GM23338 (cell line): ENCODE data around the gene SELENON. TPM values are rescaled to one million over a fixed set of nuclear protein-coding genes. Genes with fewer than 3 reads are reported as not detected.

Experiments used
- ATAC-seq: fragments of 200-7000 bp; cut with Tn5 transposase; 3 replicates; pipeline ENCODE4 v1.9.1; 2020
- DNase-seq: peaks from one replicate; pipeline ENCODE4 v3.0.0-alpha.2; 2015; ENCODE audit warnings: low spot score
- H2AFZ ChIP-seq: fragments of 200-600 bp; sonication (generic); 2 replicates; pipeline ENCODE4 v1.8.0; 2016; ENCODE audit warnings: antibody characterized with exemption, mild to moderate bottlenecking, moderate library complexity
- H3F3A ChIP-seq: fragments of 200-600 bp; sonication (generic); replicated peaks from 2 replicates; pipeline ENCODE4 v1.8.0; 2017; ENCODE audit warnings: antibody characterized with exemption, mixed run types, low read depth
- H3K27ac ChIP-seq: fragments of 200-600 bp; sonication (generic); 2 replicates; pipeline ENCODE4 v1.6.1; 2016; ENCODE audit warnings: low read depth
- H3K27me3 ChIP-seq: fragments of 200-600 bp; sonication (generic); 2 replicates; pipeline ENCODE4 v1.8.0; 2016; ENCODE audit warnings: mild to moderate bottlenecking, mixed run types, moderate library complexity; ENCODE audit not compliant: insufficient read depth
- H3K36me3 ChIP-seq: fragments of 200-600 bp; sonication (generic); 2 replicates; pipeline ENCODE4 v1.8.0; 2016; ENCODE audit warnings: mild to moderate bottlenecking; ENCODE audit not compliant: insufficient read depth
- H3K4me1 ChIP-seq: fragments of 200-600 bp; sonication (generic); 2 replicates; pipeline ENCODE4 v1.8.0; 2016; ENCODE audit warnings: mild to moderate bottlenecking, moderate library complexity; ENCODE audit not compliant: insufficient read depth
- H3K4me2 ChIP-seq: fragments of 200-600 bp; sonication (generic); 2 replicates; pipeline ENCODE4 v1.7.1; 2017; ENCODE audit warnings: mixed run types
- H3K4me3 ChIP-seq: fragments of 200-600 bp; sonication (generic); 2 replicates; pipeline ENCODE4 v1.6.1; 2016; ENCODE audit warnings: mixed run types
- H3K79me2 ChIP-seq: fragments of 200-600 bp; sonication (generic); replicated peaks from 2 replicates; pipeline ENCODE4 v1.8.0; 2017; ENCODE audit warnings: mild to moderate bottlenecking; ENCODE audit not compliant: insufficient read depth
- H3K9me2 ChIP-seq: fragments of 200-600 bp; sonication (generic); 2 replicates; pipeline ENCODE4 v1.8.0; 2017; ENCODE audit not compliant: insufficient read depth
- H4K20me1 ChIP-seq: fragments of 200-600 bp; sonication (generic); replicated peaks from 2 replicates; pipeline ENCODE4 v1.8.0; 2017; ENCODE audit warnings: mild to moderate bottlenecking; ENCODE audit not compliant: insufficient read depth
- H3K27ac Mint-ChIP-seq: 2 replicates; pipeline ENCODE4 v1.8.0; 2020; ENCODE audit warnings: inconsistent platforms, mild to moderate bottlenecking, moderate library complexity, mixed read lengths
- H3K27me3 Mint-ChIP-seq: 3 replicates; pipeline ENCODE4 v1.8.0; 2022; ENCODE audit warnings: low read depth, mild to moderate bottlenecking, moderate library complexity, mixed read lengths, inconsistent platforms; ENCODE audit not compliant: insufficient read depth, poor library complexity
- H3K36me3 Mint-ChIP-seq: 3 replicates; pipeline ENCODE4 v1.8.0; 2021; ENCODE audit warnings: low read depth, mild to moderate bottlenecking, inconsistent platforms, moderate library complexity, mixed read lengths
- H3K4me1 Mint-ChIP-seq: 3 replicates; pipeline ENCODE4 v1.8.0; 2020; ENCODE audit warnings: mild to moderate bottlenecking, inconsistent platforms, mixed read lengths
- H3K4me3 Mint-ChIP-seq: 3 replicates; pipeline ENCODE4 v1.8.0; 2021; ENCODE audit warnings: moderate library complexity, mild to moderate bottlenecking, inconsistent platforms, mixed read lengths
- H3K9me3 Mint-ChIP-seq: 3 replicates; pipeline ENCODE4 v1.8.0; 2020; ENCODE audit warnings: moderate library complexity, mild to moderate bottlenecking, inconsistent platforms, mixed read lengths
- CREB1 ChIP-seq: fragments of 250-450 bp; sonication (Bioruptor Pico); IDR thresholded peaks from 2 replicates; pipeline ENCODE4 v1.5.0; 2020; ENCODE audit warnings: low read depth, mild to moderate bottlenecking, moderate library complexity
- ETS1 ChIP-seq: IDR thresholded peaks from 2 replicates; pipeline ENCODE4 v1.6.1; 2016; ENCODE audit warnings: antibody characterized with exemption
- EZH2 ChIP-seq: fragments of 200-600 bp; sonication (generic); IDR thresholded peaks from one replicate; pipeline ENCODE4 v1.8.0; 2017; ENCODE audit warnings: antibody characterized with exemption, mild to moderate bottlenecking, low read depth; ENCODE audit not compliant: unreplicated experiment
- EZH2phosphoT487 ChIP-seq: fragments of 200-600 bp; sonication (generic); IDR thresholded peaks from one replicate; pipeline ENCODE4 v1.8.1; 2018; ENCODE audit warnings: antibody characterized with exemption; ENCODE audit not compliant: unreplicated experiment
- JUNB ChIP-seq: IDR thresholded peaks from one replicate; pipeline ENCODE4 v1.6.1; 2016; ENCODE audit warnings: antibody characterized with exemption; ENCODE audit not compliant: unreplicated experiment
- NANOG ChIP-seq: IDR thresholded peaks from 2 replicates; pipeline ENCODE4 v1.6.1; 2016; ENCODE audit warnings: antibody characterized with exemption, borderline replicate concordance
- POLR2AphosphoS5 ChIP-seq: IDR thresholded peaks from 2 replicates; pipeline ENCODE4 v1.6.1; 2016; ENCODE audit warnings: antibody characterized with exemption, low read depth
- REST ChIP-seq: IDR thresholded peaks from one replicate; pipeline ENCODE4 v1.6.1; 2018; ENCODE audit warnings: antibody characterized with exemption; ENCODE audit not compliant: unreplicated experiment
- STAT1 ChIP-seq: IDR thresholded peaks from one replicate; pipeline ENCODE4 v1.6.1; 2016; ENCODE audit warnings: antibody characterized with exemption; ENCODE audit not compliant: unreplicated experiment
- ZNF114 ChIP-seq: fragments of 250-450 bp; sonication (Bioruptor Pico); IDR thresholded peaks from 2 replicates; pipeline ENCODE4 v1.5.0; 2020; ENCODE audit warnings: mild to moderate bottlenecking, moderate library complexity
- ZNF331 ChIP-seq: fragments of 250-450 bp; sonication (Bioruptor Pico); IDR thresholded peaks from 2 replicates; pipeline ENCODE4 v1.5.0; 2020; ENCODE audit warnings: low read depth, mild to moderate bottlenecking, moderate library complexity
- ZNF462 ChIP-seq: fragments of 250-450 bp; sonication (Bioruptor Pico); IDR thresholded peaks from 2 replicates; pipeline ENCODE4 v1.5.0; 2020; ENCODE audit warnings: mild to moderate bottlenecking, moderate library complexity
- polyA plus RNA-seq: library from polyadenylated mRNA; unstranded; fragments of >200 nt; fragmentation: Nextera tagmentation; extraction: Ambion mirVana; gene quantifications from 2 replicates; pipeline ENCODE4 v1.2.1, GENCODE V29; 2016
- total RNA-seq: library from RNA; depleted of rRNA; stranded (reverse); fragments of >200 nt; shearing (Covaris generic); gene quantifications from 2 replicates; pipeline ENCODE4 v1.2.3, GENCODE V29; 2014
- TF ChIP-seq, protein P1 (sequence below), 2 experiments: fragments of 200-600 bp in 1 of 2; sonication (generic) in 1 of 2; conservative IDR thresholded peaks; 2 replicates each; pipeline versions ENCODE4 v1.5.1 to v1.6.1; 2016 to 2017; ENCODE audit warnings: antibody characterized with exemption in 2 of 2, low read depth in 2 of 2, mild to moderate bottlenecking in 2 of 2, moderate library complexity in 1 of 2

The SELENON gene
- total and polyA plus RNA-seq, 2 experiments from 2014 or later: 17.9 to 93.2 TPM

DNA sequence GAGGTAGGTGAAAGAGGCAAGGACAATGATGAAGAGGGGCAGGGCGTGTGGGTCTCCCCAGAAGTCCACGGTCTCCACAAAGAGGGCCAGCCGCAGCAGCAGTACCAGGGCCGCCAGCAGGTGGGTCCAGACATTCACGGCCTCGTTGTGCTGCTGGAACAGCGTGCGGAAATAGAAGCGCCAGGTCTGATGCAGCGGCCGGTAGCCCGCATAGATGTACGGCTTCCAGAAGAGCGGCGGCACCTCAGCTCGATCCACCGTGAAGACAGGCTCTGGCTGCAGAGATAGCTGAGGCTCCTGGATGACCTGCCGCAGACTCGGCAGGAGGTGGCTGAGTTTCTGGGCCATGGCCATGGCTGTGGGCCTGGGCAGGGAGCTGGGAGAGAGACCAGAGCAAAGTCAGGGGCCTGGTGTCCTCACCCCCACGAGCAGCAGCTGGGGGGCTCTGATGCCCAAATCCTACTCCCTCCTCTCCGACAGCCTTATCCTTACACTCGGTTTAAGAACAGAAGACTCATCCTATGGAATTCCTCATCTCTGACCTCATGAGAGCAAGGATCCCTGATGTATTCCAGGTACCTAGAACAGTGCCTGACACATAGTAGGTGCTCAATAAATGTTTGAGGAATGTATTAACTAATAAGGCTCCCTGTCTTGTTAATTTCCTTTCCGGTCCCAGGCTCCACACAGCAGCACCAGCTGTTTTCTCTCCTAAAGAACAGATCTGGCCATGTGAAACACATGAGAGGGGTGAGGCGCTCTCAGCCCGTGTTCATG, 63.7 kb downstream of the SELENON start:
- ATAC-seq: no peak
- H3K4me3 Mint-ChIP-seq: no peak overlapping the region; the same call in 2 of the 3 replicates
- H4K20me1 ChIP-seq: no peaks in the 10 kb centered on the region
- H3K9me3 Mint-ChIP-seq: peaks cover 3% of the 10 kb centered on the region; the same call in 2 of the 3 replicates
- H3K27me3 Mint-ChIP-seq: peaks cover 9% of the 10 kb centered on the region
- peaks cover 20% of the 10 kb centered on the region for H3K4me1 Mint-ChIP-seq
- 0 out of 2 replicates have a peak, but pooled peaks cover 3% of the 10 kb centered on the region for H3F3A ChIP-seq
- no peaks in the 10 kb centered on the region for H3K27me3 ChIP-seq
- H3K4me1 ChIP-seq: peaks cover 20% of the 10 kb centered on the region
- no peaks in the 10 kb centered on the region for H3K36me3 ChIP-seq
- no peaks in the 10 kb centered on the region for H3K9me2 ChIP-seq
- no peak overlapping the region for H2AFZ ChIP-seq
- H3K27ac Mint-ChIP-seq: no peak overlapping the region
- TF ChIP-seq ETS1: no peak
- TF ChIP-seq POLR2AphosphoS5: no peak
- TF ChIP-seq, protein P1, sequence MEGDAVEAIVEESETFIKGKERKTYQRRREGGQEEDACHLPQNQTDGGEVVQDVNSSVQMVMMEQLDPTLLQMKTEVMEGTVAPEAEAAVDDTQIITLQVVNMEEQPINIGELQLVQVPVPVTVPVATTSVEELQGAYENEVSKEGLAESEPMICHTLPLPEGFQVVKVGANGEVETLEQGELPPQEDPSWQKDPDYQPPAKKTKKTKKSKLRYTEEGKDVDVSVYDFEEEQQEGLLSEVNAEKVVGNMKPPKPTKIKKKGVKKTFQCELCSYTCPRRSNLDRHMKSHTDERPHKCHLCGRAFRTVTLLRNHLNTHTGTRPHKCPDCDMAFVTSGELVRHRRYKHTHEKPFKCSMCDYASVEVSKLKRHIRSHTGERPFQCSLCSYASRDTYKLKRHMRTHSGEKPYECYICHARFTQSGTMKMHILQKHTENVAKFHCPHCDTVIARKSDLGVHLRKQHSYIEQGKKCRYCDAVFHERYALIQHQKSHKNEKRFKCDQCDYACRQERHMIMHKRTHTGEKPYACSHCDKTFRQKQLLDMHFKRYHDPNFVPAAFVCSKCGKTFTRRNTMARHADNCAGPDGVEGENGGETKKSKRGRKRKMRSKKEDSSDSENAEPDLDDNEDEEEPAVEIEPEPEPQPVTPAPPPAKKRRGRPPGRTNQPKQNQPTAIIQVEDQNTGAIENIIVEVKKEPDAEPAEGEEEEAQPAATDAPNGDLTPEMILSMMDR (conservative IDR thresholded peaks at IDR 0.05; ENCODE audit: low read depth in 2 of 2): no peak; a peak in 1 of 4 replicates
- TF ChIP-seq ZNF462: no peak
- no peak for TF ChIP-seq NANOG
- no peak for TF ChIP-seq EZH2phosphoT487
- TF ChIP-seq ZNF331 (CRISPR knock-in tag): no peak
- no peak for TF ChIP-seq JUNB
- no peak for TF ChIP-seq CREB1 (CRISPR knock-in tag)
- TF ChIP-seq ZNF114: no peak
- no peak for TF ChIP-seq REST
- TF ChIP-seq EZH2: no peak
- TF ChIP-seq STAT1: no peak
- H3K79me2 ChIP-seq: peaks cover 5% of the 10 kb centered on the region
- DNase-seq: peak; percentile 36
- H3K36me3 Mint-ChIP-seq: peaks cover 2% of the 10 kb centered on the region; the same call in 1 of the 3 replicates
- H3K4me3 ChIP-seq: no peak overlapping the region
- H3K27ac ChIP-seq: no peak overlapping the region
- H3K4me2 ChIP-seq: no peak overlapping the region
